ENCODE measurements around the gene SLC25A30. TPM values are rescaled to one million over a fixed set of nuclear protein-coding genes. Genes with fewer than 3 reads are reported as not detected.

SLC25A30 gene
- total RNA-seq, 2 donors from 2014 or later = 12.6 to 14.2 TPM

GRCh38 chr13:45446181-45446580 lies 28.0 kb upstream of the SLC25A30 start:
- H3K36me3 ChIP-seq = no peaks in the 10 kb centered on the region
- H3K4me3 ChIP-seq = no peak overlapping the region
- H3K27me3 ChIP-seq (replicated peaks; ENCODE audit: insufficient read depth) = no peaks in the 10 kb centered on the region
- no peaks in the 10 kb centered on the region for H3K9me3 ChIP-seq
- H3K4me1 ChIP-seq (replicated peaks) = no peaks in the 10 kb centered on the region
- intact Hi-C loops (cut with DNase I) = no loop called here
- no peak for DNase-seq (ENCODE audit: low spot score)
- no peak for TF ChIP-seq POLR2A (IDR thresholded peaks at IDR 0.05)
- TF ChIP-seq CTCF (IDR thresholded peaks at IDR 0.05) = no peak
- no peak for TF ChIP-seq POLR2AphosphoS5 (IDR thresholded peaks at IDR 0.05)
- 75% methylated on average over 7 of the region's 7 CpGs for WGBS
- no peak overlapping the region for H3K27ac ChIP-seq

- 75% methylated on average over 6 of the region's 6 CpGs for WGBS
- no peaks in the 10 kb centered on the region for H3K9me3 ChIP-seq
- no peak overlapping the region for H3K4me3 ChIP-seq
- H3K4me1 ChIP-seq (replicated peaks) = no peaks in the 10 kb centered on the region
- H3K27ac ChIP-seq = no peak overlapping the region
- TF ChIP-seq POLR2AphosphoS5 (IDR thresholded peaks at IDR 0.05) (no peak), CTCF (IDR thresholded peaks at IDR 0.05) (no peak), POLR2A (IDR thresholded peaks at IDR 0.05) (no peak)
- intact Hi-C loops (cut with DNase I) = no loop called here
- no peak for DNase-seq (ENCODE audit: low spot score)
- H3K27me3 ChIP-seq (replicated peaks; ENCODE audit: insufficient read depth) = no peaks in the 10 kb centered on the region
- H3K36me3 ChIP-seq = no peaks in the 10 kb centered on the region
Measured at GRCh38 chr13:45445053-45445452, 26.9 kb upstream of the SLC25A30 start.

- Histone ChIP-seq H3K27ac (no peak overlapping the region), H3K9me3 (no peaks in the 10 kb centered on the region), H3K27me3 (replicated peaks; ENCODE audit: insufficient read depth) (no peaks in the 10 kb centered on the region), H3K4me1 (replicated peaks) (no peaks in the 10 kb centered on the region), H3K36me3 (no peaks in the 10 kb centered on the region), H3K4me3 (no peak overlapping the region)
- intact Hi-C loops (cut with DNase I) = no loop called here
- TF ChIP-seq POLR2A (IDR thresholded peaks at IDR 0.05) (no peak), CTCF (IDR thresholded peaks at IDR 0.05) (no peak), POLR2AphosphoS5 (IDR thresholded peaks at IDR 0.05) (no peak)
- no peak for DNase-seq (ENCODE audit: low spot score)
- 33% methylated on average over 2 of the region's 2 CpGs for WGBS
Measured at GRCh38 chr13:45441633-45442032, 23.5 kb upstream of the SLC25A30 start.

GRCh38 chr13:45439781-45440462 lies 21.7 kb upstream of the SLC25A30 start:
- DNase-seq (ENCODE audit: low spot score) = no peak
- Histone ChIP-seq H3K9me3 (no peaks in the 10 kb centered on the region), H3K36me3 (no peaks in the 10 kb centered on the region), H3K4me3 (no peak overlapping the region), H3K27ac (peak overlapping the region in 1 of 2 donors; percentile 35), H3K4me1 (replicated peaks) (no peaks in the 10 kb centered on the region), H3K27me3 (replicated peaks; ENCODE audit: insufficient read depth) (no peaks in the 10 kb centered on the region)
- intact Hi-C loops (cut with DNase I) = no loop called here
- TF ChIP-seq POLR2AphosphoS5 (IDR thresholded peaks at IDR 0.05) = no peak
- no peak for TF ChIP-seq CTCF (IDR thresholded peaks at IDR 0.05)
- TF ChIP-seq POLR2A (IDR thresholded peaks at IDR 0.05) = no peak
- 68% methylated on average over 3 of the region's 3 CpGs for WGBS

- no peaks in the 10 kb centered on the region for H3K9me3 ChIP-seq
- no peaks in the 10 kb centered on the region for H3K27me3 ChIP-seq (replicated peaks; ENCODE audit: insufficient read depth)
Measured at GRCh38 chr13:45439008-45439407, 20.8 kb upstream of the SLC25A30 start.

More at GRCh38 chr13:45439008-45439407, 20.8 kb upstream of the SLC25A30 start:
- Histone ChIP-seq H3K4me3 (no peak overlapping the region), H3K36me3 (no peaks in the 10 kb centered on the region), H3K27ac (no peak overlapping the region), H3K4me1 (replicated peaks) (no peaks in the 10 kb centered on the region)
- WGBS = 85% methylated on average over 4 of the region's 4 CpGs
- TF ChIP-seq CTCF (IDR thresholded peaks at IDR 0.05) (no peak), POLR2A (IDR thresholded peaks at IDR 0.05) (no peak), POLR2AphosphoS5 (IDR thresholded peaks at IDR 0.05) (no peak)
- intact Hi-C loops (cut with DNase I) = no loop called here
- DNase-seq (ENCODE audit: low spot score) = no peak

All from prostate gland (tissue), 2 donors.